Tibial nerve (tissue), 4 donors: Measurements from ENCODE around the gene SPRR5. TPM values are rescaled to one million over a fixed set of nuclear protein-coding genes. Genes with fewer than 3 reads are reported as not detected.

Experiments used
- DNase-seq, 2 donors: peaks; one replicate each; pipeline ENCODE4 v3.0.0-alpha.2; 2019; ENCODE audit warnings: low spot score in 2 of 2
- H3K27ac ChIP-seq, 4 donors: fragments of 200-600 bp; sonication (generic) in 3 of 4; one replicate each; pipeline ENCODE4 v1.5.1; 2017 to 2019; ENCODE audit warnings: mild to moderate bottlenecking in 1 of 4
- H3K27me3 ChIP-seq, 2 donors: fragments of 200-600 bp; sonication (generic) in 1 of 2; one replicate each; pipeline versions ENCODE4 v1.5.1 to v1.6.0; 2017 to 2019
- H3K36me3 ChIP-seq, 3 donors: fragments of 200-600 bp; sonication (generic); one replicate each; pipeline ENCODE4 v1.5.1; 2018 to 2019
- H3K4me1 ChIP-seq, 4 donors: fragments of 200-600 bp; sonication (generic) in 3 of 4; one replicate each; pipeline ENCODE4 v1.5.1; 2017 to 2019
- H3K4me3 ChIP-seq, 4 donors: fragments of 200-600 bp; sonication (generic) in 3 of 4; one replicate each; pipeline ENCODE4 v1.5.1; 2017 to 2019; ENCODE audit warnings: mild to moderate bottlenecking in 1 of 4, moderate library complexity in 1 of 4
- H3K9me3 ChIP-seq, 4 donors: fragments of 200-600 bp; sonication (generic) in 3 of 4; one replicate each; pipeline ENCODE4 v1.5.1; 2017 to 2019
- CTCF ChIP-seq, 5 experiments: fragments of 200-600 bp in 3 of 5; fragments of 450-650 bp in 2 of 5; sonication (generic) in 3 of 5; IDR thresholded peaks; one replicate each; pipeline ENCODE4 v1.5.1; 2016 to 2019; ENCODE audit warnings: antibody characterized with exemption in 5 of 5, mild to moderate bottlenecking in 3 of 5, moderate library complexity in 2 of 5
- EP300 ChIP-seq, 2 donors: sonication (generic); formaldehyde crosslinking; IDR thresholded peaks; one replicate each; pipeline ENCODE4 v1.6.1; 2017; ENCODE audit warnings: antibody characterized with exemption in 2 of 2, mild to moderate bottlenecking in 1 of 2
- POLR2A ChIP-seq, 2 donors: fragments of 450-650 bp; IDR thresholded peaks; one replicate each; pipeline ENCODE4 v1.6.1; 2017; ENCODE audit warnings: antibody characterized with exemption in 2 of 2, mild to moderate bottlenecking in 2 of 2, moderate library complexity in 2 of 2
- WGBS, 2 donors: methylation state at CpG; one replicate each; pipeline ENCODE4 v1.1.5; 2018; 5-methylcytosine and 5-hydroxymethylcytosine counted together
- total RNA-seq, 4 donors: library from RNA; depleted of rRNA; stranded (reverse); fragments of >200 nt; gene quantifications; one replicate each; pipeline ENCODE4 v1.1.0, GENCODE V29; 2016

SPRR5 gene
- total RNA-seq, 4 donors from 2014 or later = not detected

GRCh38 chr1:152912471-152912870, 34.5 kb upstream of the SPRR5 start:
- peaks cover 0 to 21% (median 0%) of the 10 kb centered on the region in 4 donors for H3K9me3 ChIP-seq
- TF ChIP-seq POLR2A (IDR thresholded peaks at IDR 0.05) (no peak), EP300 (IDR thresholded peaks at IDR 0.05) (no peak), CTCF (IDR thresholded peaks at IDR 0.05) (no peak)
- DNase-seq = no peak
- H3K4me3 ChIP-seq = no peak overlapping the region
- WGBS, 2 donors = 69 to 77% methylated on average over 1 of the region's 1 CpG
- no peaks in the 10 kb centered on the region for H3K4me1 ChIP-seq
- H3K27me3 ChIP-seq = no peaks in the 10 kb centered on the region
- no peaks in the 10 kb centered on the region for H3K36me3 ChIP-seq
- H3K27ac ChIP-seq = no peak overlapping the region

GRCh38 chr1:152912900-152913299, 34.1 kb upstream of the SPRR5 start:
- H3K27ac ChIP-seq = no peak overlapping the region
- WGBS, 2 donors = 65 to 74% methylated on average over 5 of the region's 5 CpGs

GRCh38 chr1:152917794-152918193, 29.2 kb upstream of the SPRR5 start:
- no peak for DNase-seq
- Histone ChIP-seq H3K4me1 (no peaks in the 10 kb centered on the region), H3K36me3 (no peaks in the 10 kb centered on the region), H3K9me3 (peaks cover 0 to 22% (median 0%) of the 10 kb centered on the region in 4 donors), H3K4me3 (no peak overlapping the region), H3K27me3 (no peaks in the 10 kb centered on the region), H3K27ac (no peak overlapping the region)
- TF ChIP-seq POLR2A (IDR thresholded peaks at IDR 0.05) = no peak
- TF ChIP-seq CTCF (IDR thresholded peaks at IDR 0.05) = no peak
- 15 to 21% methylated on average over 3 of the region's 3 CpGs for WGBS, 2 donors

More at GRCh38 chr1:152912900-152913299, 34.1 kb upstream of the SPRR5 start:
- DNase-seq = no peak
- Histone ChIP-seq H3K4me1 (no peaks in the 10 kb centered on the region), H3K36me3 (no peaks in the 10 kb centered on the region), H3K27me3 (no peaks in the 10 kb centered on the region), H3K4me3 (no peak overlapping the region), H3K9me3 (peaks cover 0 to 21% (median 0%) of the 10 kb centered on the region in 4 donors)
- TF ChIP-seq POLR2A (IDR thresholded peaks at IDR 0.05) (no peak), CTCF (IDR thresholded peaks at IDR 0.05) (no peak)

- Histone ChIP-seq H3K4me1 (no peaks in the 10 kb centered on the region), H3K27ac (no peak overlapping the region), H3K27me3 (no peaks in the 10 kb centered on the region), H3K36me3 (no peaks in the 10 kb centered on the region), H3K9me3 (peaks cover 0 to 22% (median 0%) of the 10 kb centered on the region in 4 donors), H3K4me3 (no peak overlapping the region)
- DNase-seq = no peak
- no peak for TF ChIP-seq EP300 (IDR thresholded peaks at IDR 0.05)
- TF ChIP-seq CTCF (IDR thresholded peaks at IDR 0.05) = no peak
- no peak for TF ChIP-seq POLR2A (IDR thresholded peaks at IDR 0.05)
Observed at GRCh38 chr1:152919071-152919470, 27.9 kb upstream of the SPRR5 start.

- Histone ChIP-seq H3K36me3 (no peaks in the 10 kb centered on the region), H3K4me3 (no peak overlapping the region), H3K27me3 (no peaks in the 10 kb centered on the region), H3K9me3 (peaks cover 0 to 12% (median 0%) of the 10 kb centered on the region in 4 donors), H3K27ac (no peak overlapping the region), H3K4me1 (no peaks in the 10 kb centered on the region)
- 52 to 62% methylated on average over 2 of the region's 2 CpGs for WGBS, 2 donors
- DNase-seq = no peak
- TF ChIP-seq POLR2A (IDR thresholded peaks at IDR 0.05) = no peak
- TF ChIP-seq EP300 (IDR thresholded peaks at IDR 0.05) = no peak
- TF ChIP-seq CTCF (IDR thresholded peaks at IDR 0.05) = no peak
Observed at GRCh38 chr1:152924191-152924590, 22.8 kb upstream of the SPRR5 start.
